Activated naive CD8-positive, alpha-beta T cell (primary cell): ENCODE data around the gene TP53I13.
A peak's percentile ranks its signal among the peaks of the same experiment; 100 is the strongest.

Experiments
- H3K27ac Mint-ChIP-seq: one replicate; pipeline ENCODE4 v1.8.0; 2021; ENCODE audit warnings: mixed read lengths
- H3K27me3 Mint-ChIP-seq: one replicate; pipeline ENCODE4 v1.8.0; 2021; ENCODE audit warnings: mixed read lengths
- H3K36me3 Mint-ChIP-seq: one replicate; pipeline ENCODE4 v1.8.0; 2021; ENCODE audit warnings: mixed read lengths
- H3K4me1 Mint-ChIP-seq: one replicate; pipeline ENCODE4 v1.8.0; 2021; ENCODE audit warnings: low read depth, mixed read lengths
- H3K4me3 Mint-ChIP-seq: one replicate; pipeline ENCODE4 v1.8.0; 2021; ENCODE audit warnings: mild to moderate bottlenecking, mixed read lengths
- H3K9me3 Mint-ChIP-seq: one replicate; pipeline ENCODE4 v1.8.0; 2021; ENCODE audit warnings: low read depth, mixed read lengths

Gene TP53I13

GRCh38 chr17:29583324-29584248, 15.1 kb downstream of the TP53I13 start:
- no peaks in the 10 kb centered on the region for H3K9me3 Mint-ChIP-seq
- peak overlapping the region; percentile 6 for H3K4me3 Mint-ChIP-seq
- H3K27ac Mint-ChIP-seq, result peak overlapping the region; percentile 50
- H3K27me3 Mint-ChIP-seq, result no peaks in the 10 kb centered on the region
- H3K36me3 Mint-ChIP-seq, result peaks cover 3% of the 10 kb centered on the region
- H3K4me1 Mint-ChIP-seq, result peaks cover 45% of the 10 kb centered on the region

- H3K27ac Mint-ChIP-seq, result peak overlapping the region; percentile 78
Observed at GRCh38 chr17:29584452-29585079, 16.1 kb downstream of the TP53I13 start.

GRCh38 chr17:29585080-29585751, 16.7 kb downstream of the TP53I13 start:
- no peak overlapping the region for H3K27ac Mint-ChIP-seq
- H3K4me3 Mint-ChIP-seq, result peak overlapping the region; percentile 23
- peaks cover 3% of the 10 kb centered on the region for H3K36me3 Mint-ChIP-seq
- H3K4me1 Mint-ChIP-seq, result peaks cover 49% of the 10 kb centered on the region
- H3K9me3 Mint-ChIP-seq, result no peaks in the 10 kb centered on the region
- H3K27me3 Mint-ChIP-seq, result no peaks in the 10 kb centered on the region

More at GRCh38 chr17:29584452-29585079, 16.1 kb downstream of the TP53I13 start:
- H3K27me3 Mint-ChIP-seq, result no peaks in the 10 kb centered on the region
- peaks cover 3% of the 10 kb centered on the region for H3K36me3 Mint-ChIP-seq
- H3K4me1 Mint-ChIP-seq, result peaks cover 45% of the 10 kb centered on the region
- peak overlapping the region; percentile 59 for H3K4me3 Mint-ChIP-seq
- no peaks in the 10 kb centered on the region for H3K9me3 Mint-ChIP-seq

- Mint-ChIP-seq H3K4me1 (peaks cover 58% of the 10 kb centered on the region), H3K27ac (peak overlapping the region; percentile 92), H3K27me3 (no peaks in the 10 kb centered on the region), H3K4me3 (peak overlapping the region; percentile 97), H3K9me3 (no peaks in the 10 kb centered on the region), H3K36me3 (no peaks in the 10 kb centered on the region)
Observed at GRCh38 chr17:29586676-29587469, 18.4 kb downstream of the TP53I13 start.

- H3K36me3 Mint-ChIP-seq, result no peaks in the 10 kb centered on the region
- no peaks in the 10 kb centered on the region for H3K27me3 Mint-ChIP-seq
- H3K9me3 Mint-ChIP-seq, result no peaks in the 10 kb centered on the region
- H3K4me1 Mint-ChIP-seq, result peaks cover 63% of the 10 kb centered on the region
- peak overlapping the region; percentile 97 for H3K4me3 Mint-ChIP-seq
- H3K27ac Mint-ChIP-seq, result peak overlapping the region; percentile 92
Observed at GRCh38 chr17:29587591-29587990, 19.1 kb downstream of the TP53I13 start.

- H3K27me3 Mint-ChIP-seq, result no peaks in the 10 kb centered on the region
- no peaks in the 10 kb centered on the region for H3K9me3 Mint-ChIP-seq
- peak overlapping the region; percentile 97 for H3K4me3 Mint-ChIP-seq
- no peaks in the 10 kb centered on the region for H3K36me3 Mint-ChIP-seq
- peaks cover 66% of the 10 kb centered on the region for H3K4me1 Mint-ChIP-seq
- peak overlapping the region; percentile 92 for H3K27ac Mint-ChIP-seq
Observed at GRCh38 chr17:29588017-29588561, 19.6 kb downstream of the TP53I13 start.

- Mint-ChIP-seq H3K36me3 (no peaks in the 10 kb centered on the region), H3K27ac (peak overlapping the region; percentile 92), H3K9me3 (no peaks in the 10 kb centered on the region), H3K27me3 (no peaks in the 10 kb centered on the region), H3K4me3 (peak overlapping the region; percentile 97), H3K4me1 (peaks cover 65% of the 10 kb centered on the region)
Observed at GRCh38 chr17:29588562-29589411, 20.3 kb downstream of the TP53I13 start.

GRCh38 chr17:29589524-29590410, 21.3 kb downstream of the TP53I13 start, which contains the start of gene GIT1:
Gene GIT1 (minus strand): TSS chr17:29589648. CDS start chr17:29589378, 270 bp downstream.
- H3K27me3 Mint-ChIP-seq, result no peaks in the 10 kb centered on the region
- no peaks in the 10 kb centered on the region for H3K9me3 Mint-ChIP-seq
- H3K27ac Mint-ChIP-seq, result peak within 1 kb of the TSS; percentile 92
- H3K4me1 Mint-ChIP-seq, result peaks cover 61% of the 10 kb centered on the region
- no peaks in the 10 kb centered on the region for H3K36me3 Mint-ChIP-seq
- H3K4me3 Mint-ChIP-seq, result peak within 1 kb of the TSS; percentile 97

GRCh38 chr17:29590411-29591145, 22.1 kb downstream of the TP53I13 start:
- H3K4me1 Mint-ChIP-seq, result peaks cover 61% of the 10 kb centered on the region
- no peaks in the 10 kb centered on the region for H3K9me3 Mint-ChIP-seq
- H3K27ac Mint-ChIP-seq, result peak overlapping the region; percentile 92
- H3K36me3 Mint-ChIP-seq, result no peaks in the 10 kb centered on the region
- no peaks in the 10 kb centered on the region for H3K27me3 Mint-ChIP-seq
- peak overlapping the region; percentile 90 for H3K4me3 Mint-ChIP-seq

GRCh38 chr17:29591146-29591736, 22.7 kb downstream of the TP53I13 start:
- peak overlapping the region; percentile 79 for H3K27ac Mint-ChIP-seq
- H3K36me3 Mint-ChIP-seq, result no peaks in the 10 kb centered on the region
- no peaks in the 10 kb centered on the region for H3K9me3 Mint-ChIP-seq
- no peaks in the 10 kb centered on the region for H3K27me3 Mint-ChIP-seq
- peak overlapping the region; percentile 90 for H3K4me3 Mint-ChIP-seq
- peaks cover 54% of the 10 kb centered on the region for H3K4me1 Mint-ChIP-seq

- H3K36me3 Mint-ChIP-seq, result no peaks in the 10 kb centered on the region
- H3K4me1 Mint-ChIP-seq, result peaks cover 48% of the 10 kb centered on the region
- peak overlapping the region; percentile 79 for H3K27ac Mint-ChIP-seq
Observed at GRCh38 chr17:29591737-29592608, 23.5 kb downstream of the TP53I13 start.

More at GRCh38 chr17:29591737-29592608, 23.5 kb downstream of the TP53I13 start:
- Mint-ChIP-seq H3K4me3 (peak overlapping the region; percentile 90), H3K27me3 (no peaks in the 10 kb centered on the region), H3K9me3 (no peaks in the 10 kb centered on the region)
